Stimulated activated CD4-positive, alpha-beta T cell treated with anti-CD3 and anti-CD28 coated beads, Interleukin-4, amount 100 ng/mL, for 1 hour (primary cell): ENCODE measurements around the gene BEND4.
"Not testable (repeated sequence)": the region's sequence is repeated elsewhere in the genome, so short reads cannot be mapped to it uniquely, and the experiment has no call there.

Experiments used
- DNase-seq: peaks from one replicate; pipeline ENCODE4 v3.0.0-alpha.2; 2020

Gene BEND4

DNA sequence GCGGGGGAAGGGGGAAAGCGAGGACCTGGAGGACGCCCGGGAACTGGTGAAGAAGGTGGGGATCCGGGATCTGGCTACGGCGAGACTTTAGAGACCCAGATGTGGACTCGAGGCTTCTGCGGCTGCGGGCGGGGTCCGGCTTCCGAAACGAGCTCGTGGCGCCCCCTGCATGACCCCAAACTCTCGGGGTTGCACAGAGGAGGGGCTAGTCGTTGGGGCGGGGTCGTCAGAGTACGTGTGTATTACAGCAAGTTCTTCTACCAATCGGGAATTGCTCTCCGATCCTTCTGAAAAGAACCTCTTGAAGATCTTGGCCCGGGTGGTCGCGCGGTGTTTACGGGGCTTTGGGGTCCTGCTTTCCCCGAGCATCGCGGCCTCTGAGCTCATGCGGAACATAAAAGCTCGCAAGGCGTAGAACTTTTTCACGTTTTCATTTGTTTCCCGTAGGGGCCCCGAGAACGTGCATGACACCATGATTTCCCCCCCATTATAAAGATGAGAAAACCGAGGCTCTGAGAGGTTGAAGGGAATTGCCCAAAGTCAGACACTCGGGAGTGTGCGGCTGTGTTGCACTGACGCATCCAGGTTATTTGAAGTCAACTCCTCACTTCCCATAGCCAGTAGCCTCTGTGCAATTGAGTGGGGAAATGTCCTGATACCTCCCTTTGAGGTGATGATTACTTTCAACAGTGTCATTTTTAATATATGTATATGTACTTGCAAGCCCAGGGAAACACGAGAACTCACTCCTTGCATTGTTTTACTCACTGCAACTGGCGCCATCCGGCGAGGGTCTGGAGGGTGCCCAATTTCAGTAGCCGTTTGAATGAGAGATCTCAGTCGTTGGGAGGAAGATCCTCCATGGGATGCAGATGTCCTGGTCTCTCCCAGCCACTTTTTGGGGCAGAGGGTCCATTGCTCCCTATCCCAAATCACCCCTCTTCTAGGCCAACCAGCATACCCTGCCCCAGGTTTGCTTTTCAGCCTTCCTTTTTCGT lies at the start of gene BEND4:
Gene BEND4 (minus strand): TSS at position 149 of the 998 bp plus-strand sequence. CDS start 512 bp downstream, outside the sequence.
- DNase-seq, result no peak

DNA sequence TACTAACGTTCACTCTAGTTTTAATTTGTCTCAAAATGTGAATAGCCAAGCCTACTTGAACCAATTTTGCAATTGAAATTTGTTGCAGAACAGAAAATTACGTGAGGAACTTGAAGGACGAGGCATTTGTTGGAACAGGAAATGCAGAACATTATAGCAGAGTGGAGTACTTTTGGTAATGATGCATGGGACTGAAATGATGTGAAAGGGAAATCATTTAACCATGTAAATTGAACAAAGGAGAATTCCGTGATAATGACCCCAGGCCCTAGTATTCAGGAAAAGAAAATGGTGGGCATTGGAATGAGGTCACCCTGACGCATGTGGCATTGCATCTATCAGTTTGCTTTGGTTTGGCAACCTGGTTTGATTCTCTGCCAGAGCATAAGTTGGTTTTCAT lies 44.9 kb upstream of the BEND4 start:
- no peak for DNase-seq

DNA sequence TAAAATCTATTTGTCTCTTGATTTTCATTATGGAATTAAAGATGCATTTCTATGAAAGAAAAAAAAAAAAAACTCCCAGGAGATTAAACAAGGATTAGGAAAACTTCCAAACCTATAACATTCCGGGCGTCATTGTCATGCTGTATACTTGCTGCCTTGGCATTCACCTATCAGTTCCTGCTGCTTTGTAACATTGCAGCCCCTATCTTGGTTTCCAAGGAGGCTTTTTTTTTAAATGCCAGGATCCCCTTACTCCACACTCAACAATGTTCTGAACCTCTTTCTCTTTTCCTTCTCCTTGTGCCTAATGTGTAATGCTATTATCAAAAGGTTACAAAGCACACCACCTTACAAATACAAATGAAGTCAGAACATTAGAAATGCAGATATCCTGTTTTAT lies 20.5 kb upstream of the BEND4 start:
- DNase-seq, result no peak

DNA sequence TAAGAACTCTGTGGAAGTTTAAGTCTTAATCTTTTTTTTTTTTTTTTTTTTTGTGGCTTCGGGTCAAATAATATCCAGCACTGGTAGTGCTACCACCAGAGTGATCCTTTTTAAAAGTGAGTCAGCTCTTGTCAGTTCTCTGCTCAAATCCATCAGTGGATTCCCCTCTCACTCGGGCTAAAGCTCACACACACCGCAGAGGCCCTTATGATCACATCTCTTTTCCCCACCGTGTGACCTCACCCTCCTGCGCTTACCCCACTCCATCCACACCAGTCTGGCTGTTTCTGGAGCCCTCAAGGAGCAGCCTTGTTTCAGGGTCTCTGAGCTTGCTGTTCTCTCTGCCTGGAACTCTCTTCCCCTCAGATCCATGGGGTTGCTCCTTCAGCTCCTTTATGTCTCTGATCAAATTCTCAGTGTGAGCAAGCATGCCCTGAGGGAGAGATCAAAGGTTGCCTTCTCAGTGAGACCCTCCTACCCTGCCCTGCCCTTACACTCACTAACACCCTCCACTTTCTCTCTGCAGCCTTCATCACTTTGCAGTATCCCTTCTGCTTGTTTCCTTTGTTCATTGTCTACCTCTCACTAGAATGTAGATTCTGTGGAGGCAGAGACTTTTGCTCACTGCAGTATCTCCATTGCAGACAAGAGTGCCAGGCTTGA lies 19.8 kb upstream of the BEND4 start:
- DNase-seq, result no peak

DNA sequence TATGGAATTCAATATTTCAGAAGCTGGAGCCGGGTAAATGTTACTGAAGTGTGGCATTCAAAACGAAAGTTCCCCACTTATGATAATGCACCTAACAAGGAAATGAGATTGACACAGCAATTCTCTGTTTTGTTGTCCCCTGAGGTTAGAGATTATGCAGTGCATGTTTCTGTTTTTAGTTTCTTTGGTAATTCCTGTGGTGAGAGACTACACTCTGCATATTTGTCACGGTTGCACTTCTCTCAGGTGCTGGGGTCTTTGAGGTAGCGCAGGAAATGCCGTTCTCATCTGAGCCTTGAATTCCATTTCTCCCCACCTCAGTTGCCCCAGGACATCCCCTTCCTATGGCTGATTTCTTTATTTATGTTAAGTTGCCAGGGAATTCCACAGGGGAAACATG lies 15.3 kb upstream of the BEND4 start:
- no peak for DNase-seq

DNA sequence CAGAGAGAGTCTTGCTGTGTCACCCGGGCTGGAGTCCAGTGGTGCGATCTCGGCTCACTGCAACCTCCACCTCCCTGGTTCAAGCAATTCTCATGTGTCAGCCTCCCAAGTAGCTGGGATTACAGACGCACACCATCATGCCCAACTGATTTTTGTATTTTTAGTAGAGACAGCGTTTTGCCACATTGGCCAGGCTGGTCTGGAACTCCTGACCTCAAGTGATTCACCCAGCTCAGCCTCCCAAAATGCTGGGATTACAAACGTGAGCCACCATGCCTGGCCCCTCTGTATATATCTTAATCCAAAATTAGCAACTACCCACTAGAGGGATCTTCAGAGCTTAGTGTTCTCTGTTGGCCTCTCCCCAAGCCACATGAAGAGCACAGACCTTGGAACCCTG lies 13.7 kb upstream of the BEND4 start:
- not testable (repeated sequence) for DNase-seq

DNA sequence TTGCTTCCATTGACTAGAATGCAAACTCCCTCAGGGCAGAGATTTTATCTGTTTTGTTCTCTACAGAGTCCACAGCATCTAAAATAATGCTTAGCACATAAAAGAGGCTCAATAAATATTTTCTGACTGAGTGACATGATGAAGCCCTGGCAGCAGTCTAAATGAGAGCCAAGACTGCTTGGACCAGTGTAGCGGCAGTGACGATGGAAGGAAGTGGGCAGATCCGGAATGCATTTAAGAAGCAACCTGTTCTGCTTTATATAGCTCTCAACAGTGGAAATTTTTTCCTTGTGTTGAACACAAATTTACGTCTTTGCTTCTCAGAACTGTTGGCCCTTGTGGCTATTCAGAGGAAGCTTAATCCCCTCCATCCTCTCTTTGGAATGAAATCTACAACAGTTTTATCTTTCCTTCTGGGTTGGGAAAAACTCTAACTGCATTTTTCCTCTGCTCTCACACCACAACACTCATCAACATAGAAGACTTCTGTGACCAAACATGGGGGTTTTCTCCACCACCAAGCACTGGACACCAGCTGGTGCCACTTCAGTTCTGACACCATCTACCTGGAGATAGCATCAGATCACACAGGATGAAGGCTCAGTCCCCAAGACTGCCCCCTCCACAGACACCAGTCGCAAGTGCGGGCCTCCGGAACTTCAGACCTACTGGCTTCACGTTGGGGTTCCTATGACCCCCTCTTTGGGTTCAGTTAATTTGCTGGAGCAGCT lies 7.0 kb upstream of the BEND4 start:
- no peak for DNase-seq

DNA sequence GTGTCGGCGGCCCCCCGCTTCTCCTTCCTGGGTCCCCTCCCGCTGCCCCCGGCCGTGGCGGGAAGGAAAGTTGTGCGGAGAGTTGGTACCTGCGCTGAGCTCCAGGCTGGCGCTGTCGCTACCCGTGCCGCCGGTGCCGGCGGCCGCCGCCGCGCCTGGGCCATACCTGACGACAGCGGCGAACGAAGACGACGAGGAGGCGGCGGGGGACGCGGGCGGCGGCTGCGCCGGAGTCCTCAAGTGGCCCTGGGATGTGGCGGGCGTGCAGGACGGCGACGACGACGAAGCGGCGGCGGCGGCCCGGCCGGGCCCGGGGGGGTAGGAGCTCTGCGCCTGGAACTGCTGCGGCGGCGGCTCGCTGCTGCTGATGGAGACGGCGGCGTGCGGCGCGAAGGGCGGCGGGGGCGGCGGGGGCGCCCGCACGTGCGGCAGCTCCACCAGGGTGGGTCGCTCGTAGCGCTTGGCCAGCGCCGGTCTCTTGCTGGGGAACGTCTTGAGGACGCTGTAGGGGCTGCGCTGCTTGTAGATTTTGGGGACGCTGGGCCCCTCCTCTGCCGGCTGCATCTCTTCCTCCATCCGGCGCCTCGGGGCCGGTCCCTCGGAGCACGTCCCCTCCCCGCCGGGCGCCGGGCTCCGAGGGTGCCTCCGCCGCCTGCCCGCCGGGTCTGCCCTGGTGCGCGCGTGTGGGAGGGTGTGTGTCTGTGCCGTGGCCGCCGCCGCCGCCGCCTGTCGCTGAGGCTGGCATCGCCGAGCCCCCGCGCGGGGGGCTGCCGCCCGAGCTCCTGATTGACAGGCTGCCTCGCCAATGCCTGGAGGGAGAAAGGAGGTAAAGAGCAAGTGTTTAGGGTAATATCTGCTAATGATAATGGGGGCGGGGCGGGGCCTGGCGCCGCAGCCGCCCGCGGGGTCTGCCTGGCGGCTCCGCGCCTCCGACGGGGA lies 618 bp downstream of the BEND4 start:
- peak; percentile 33 for DNase-seq

DNA sequence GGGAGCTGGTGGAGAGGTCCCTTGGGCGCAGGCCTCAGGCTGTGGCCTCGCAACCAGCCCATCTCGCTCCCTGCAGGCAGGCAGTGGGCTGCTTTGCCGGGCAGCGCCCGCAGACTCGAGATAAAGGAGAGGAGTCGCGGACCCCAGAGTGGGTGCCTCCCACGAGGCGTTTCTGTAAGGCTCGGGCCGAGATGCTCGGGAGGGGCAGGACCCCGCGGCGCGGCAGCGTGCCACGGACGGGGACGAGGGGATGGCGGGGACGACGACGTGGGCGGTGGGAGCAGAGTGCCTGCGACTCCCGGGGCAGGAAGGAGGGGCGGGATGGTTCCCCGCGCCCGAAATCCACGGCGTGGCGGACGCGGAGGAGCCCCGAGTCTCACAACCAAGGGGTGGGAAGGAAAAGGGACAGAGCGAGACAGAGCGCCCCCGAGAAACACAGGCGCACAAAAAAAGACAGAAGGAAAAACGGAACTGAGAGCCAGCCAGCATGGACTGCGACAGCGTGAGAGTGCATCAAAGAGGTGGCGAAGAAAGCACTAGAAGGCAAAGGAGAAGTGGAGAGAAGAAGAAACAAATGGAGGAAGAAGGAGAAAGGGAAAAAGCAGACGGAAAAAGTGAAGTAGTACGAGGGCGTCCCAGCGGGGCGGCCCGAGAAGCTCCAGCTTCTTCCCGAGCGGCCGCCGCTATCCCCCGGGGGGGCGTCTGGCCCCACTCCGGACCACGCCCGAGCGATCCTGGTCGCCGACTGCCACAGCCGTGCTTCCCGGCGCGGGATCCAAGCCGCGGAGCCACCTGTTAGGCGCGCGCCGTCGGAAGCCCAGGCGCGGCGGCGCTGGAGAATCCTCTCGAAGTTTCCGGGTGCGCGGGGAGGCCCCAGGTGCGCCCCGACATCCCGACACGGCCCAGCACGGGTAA lies 1.5 kb downstream of the BEND4 start:
- no peak for DNase-seq

DNA sequence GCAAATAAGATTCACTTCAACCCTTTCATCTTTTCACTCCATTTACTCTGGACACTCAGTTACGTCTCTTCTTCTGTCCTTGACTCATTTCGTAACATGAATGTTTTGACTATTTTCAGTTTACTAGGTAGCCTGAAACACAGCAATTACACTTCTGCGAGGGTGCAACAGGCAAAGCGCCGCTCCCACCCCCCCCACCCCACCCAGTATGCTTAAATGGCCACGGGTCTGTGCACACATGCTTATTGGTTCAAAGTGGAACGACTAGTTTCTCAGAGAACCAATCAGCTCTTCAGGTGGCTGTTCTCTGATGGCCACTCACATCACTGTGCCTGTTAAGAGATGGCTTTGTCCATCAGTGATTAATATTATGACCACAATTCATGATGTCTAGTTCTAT lies 3.5 kb downstream of the BEND4 start:
- no peak for DNase-seq

DNA sequence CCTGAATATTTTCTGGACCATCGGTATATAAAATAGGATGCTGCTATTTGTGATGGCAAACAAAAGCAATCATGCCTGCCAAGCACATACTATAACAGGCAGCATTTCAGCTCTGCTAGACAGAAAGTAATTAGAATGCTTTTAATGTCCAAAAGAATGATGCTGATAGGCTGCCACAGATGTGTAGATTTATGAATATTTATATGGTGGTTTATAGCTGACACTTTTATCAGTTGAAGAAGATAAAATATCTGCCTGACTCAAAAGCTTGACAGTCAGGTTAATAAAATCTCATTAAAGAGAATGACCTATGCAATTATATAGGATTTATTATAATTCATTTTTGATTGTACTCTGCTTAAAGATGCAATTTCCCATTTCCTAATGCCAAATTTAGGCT lies 4.0 kb downstream of the BEND4 start:
- no peak for DNase-seq

DNA sequence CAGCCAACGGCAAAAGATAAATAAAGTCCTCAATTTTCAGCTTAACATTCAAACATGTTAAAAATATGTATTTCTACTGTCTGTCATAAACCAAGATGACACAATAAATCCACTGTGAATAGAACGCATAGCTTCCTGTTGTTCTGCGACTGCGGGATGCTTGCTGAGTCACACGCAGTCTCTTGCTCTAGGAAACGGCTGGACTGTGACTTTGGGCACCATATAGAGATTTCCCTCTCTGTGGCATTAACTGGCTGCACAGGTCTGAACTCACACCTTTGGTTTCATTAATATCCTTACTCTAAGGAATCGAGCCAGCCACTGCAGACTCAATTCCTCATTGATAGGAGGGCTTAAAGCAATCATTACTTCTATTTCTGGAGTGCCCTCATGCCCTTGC lies 8.4 kb downstream of the BEND4 start:
- DNase-seq, result no peak

DNA sequence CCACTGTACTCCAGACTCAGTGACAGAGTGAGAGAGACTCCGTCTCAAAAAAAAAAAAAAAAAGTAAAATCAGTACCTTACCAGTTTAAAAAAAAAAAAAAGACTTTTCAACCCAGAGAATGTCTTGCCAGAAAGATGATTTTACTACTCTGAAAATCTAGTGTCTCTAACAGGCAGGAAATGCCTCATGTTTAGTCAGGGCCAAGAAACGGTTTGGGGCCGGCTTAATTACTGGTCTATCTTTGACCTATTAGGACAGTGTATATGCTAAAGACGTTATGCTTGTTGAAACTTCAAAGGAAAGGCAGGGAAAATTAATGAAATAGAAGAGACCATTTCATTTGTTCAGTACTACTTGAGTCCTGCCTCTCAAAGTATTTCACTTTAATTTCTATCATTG lies 9.9 kb downstream of the BEND4 start:
- no peak for DNase-seq

DNA sequence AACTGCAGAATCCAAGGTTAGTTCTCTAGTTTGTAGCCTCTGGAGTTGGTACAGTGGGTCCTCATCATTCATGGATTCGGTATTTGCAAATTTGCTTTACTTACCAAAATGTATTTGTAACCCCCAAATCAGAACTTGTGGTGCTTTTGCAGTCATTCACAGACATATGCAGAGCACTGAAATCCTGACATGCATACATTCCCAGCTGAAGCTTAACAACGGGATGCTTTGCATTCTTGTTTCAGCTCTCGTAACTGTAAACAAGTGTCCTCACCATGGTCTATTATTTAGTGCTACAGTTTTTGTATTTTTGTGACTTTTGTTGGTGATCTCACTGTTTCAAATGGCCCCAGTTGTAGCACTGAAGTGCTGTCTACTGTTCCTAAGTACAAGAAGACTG lies 16.1 kb downstream of the BEND4 start:
- no peak for DNase-seq

DNA sequence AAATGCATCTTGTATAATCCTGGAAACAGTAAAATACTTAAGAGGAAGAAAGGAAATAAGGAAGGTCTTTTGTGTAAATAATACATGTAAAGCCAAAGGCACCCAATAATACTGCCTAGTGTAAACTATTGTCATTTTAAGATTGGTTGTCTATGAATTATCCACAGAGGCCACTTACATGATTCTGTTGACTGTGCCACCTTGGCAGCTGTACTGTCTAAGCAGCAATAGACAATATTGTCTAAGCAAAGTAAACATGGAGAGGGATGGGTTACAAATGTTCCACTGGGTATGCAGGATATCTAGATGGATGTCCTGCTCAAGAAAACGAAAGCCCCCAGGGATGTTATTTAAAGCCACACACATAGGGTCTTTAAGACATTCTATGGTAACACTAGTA lies 19.4 kb downstream of the BEND4 start:
- no peak for DNase-seq

DNA sequence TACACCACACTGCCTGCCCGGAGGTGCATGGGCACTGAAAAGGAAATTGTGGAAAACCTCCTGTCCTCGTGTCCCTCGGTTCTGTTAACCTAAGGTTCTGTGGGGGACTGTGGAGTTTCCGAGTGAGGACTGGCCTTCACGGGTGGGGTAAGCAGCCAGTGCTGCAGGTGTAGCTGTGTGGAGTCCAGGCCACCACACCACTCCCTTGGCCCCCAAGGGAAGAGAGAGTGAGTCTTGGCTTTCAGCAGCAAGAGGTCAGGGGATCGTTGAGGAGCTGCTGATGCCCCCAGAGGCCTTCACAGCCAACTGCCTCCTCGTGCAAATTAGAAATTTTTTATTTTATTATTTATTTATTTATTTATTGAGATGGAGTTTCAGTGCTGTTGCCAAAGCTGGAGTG lies 20.4 kb downstream of the BEND4 start:
- no peak for DNase-seq

DNA sequence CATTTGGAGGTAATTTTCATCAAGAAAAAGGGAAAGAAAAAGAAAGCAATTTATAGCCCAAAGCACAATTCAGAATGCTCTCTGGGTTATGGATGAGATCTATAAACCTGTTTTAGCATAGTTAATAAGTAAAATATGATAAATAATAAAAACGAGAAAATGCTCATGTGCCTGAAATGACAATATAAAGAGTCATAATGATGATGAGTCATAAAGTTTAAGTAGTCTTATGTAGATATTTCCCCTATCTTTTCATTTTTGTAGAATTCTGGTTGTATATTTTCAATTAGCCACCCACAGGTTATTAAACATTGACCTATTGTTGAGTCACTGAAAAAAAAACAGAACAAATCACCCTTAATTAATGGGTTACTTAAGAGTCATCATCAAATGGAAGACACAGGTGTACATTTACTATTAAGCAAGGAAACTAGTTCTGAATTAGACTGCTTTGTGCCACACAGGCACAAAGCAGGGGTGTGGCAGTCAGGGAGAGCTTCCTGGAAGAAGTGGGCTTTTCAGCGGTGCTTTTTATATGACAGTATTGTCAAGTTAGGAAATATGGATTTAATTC lies 29.3 kb downstream of the BEND4 start:
- no peak for DNase-seq

DNA sequence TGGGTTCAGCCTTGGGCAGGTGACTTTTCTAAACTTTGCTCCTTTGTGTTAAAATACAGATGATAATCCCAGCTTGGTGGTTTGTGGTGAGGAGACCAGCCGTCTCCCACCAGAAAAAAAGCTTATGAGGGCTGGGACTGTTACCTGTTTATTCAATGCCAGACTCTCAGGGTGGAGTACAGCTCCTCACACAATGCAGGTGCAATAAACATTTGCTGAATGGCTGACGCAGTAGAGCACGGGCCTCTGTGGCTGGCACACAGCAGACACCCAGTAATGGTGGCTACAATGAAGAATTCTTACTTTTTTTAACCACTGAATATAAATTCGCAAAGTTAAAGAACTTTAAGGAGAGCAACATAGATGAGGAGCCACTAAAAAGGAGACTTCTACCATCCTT lies 30.2 kb downstream of the BEND4 start:
- no peak for DNase-seq

DNA sequence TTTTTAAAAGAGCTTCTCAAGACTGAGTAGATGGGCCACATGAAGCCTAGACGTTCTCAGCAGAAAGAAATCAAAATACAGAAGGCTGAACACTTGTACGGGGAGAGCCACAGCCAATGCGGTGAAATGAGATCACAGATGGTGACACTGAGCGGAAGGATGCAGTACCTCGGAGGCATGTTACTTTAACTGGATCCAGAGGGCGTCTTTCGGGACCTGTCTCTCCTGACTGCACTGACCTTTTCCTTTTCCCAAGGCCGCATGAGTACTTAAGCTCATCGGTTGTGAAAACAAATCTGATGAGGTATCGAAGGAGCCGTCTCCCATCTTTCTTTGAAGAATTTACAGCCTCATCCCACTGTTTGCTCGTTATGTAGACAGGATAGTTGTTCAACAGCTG lies 32.6 kb downstream of the BEND4 start:
- no peak for DNase-seq

DNA sequence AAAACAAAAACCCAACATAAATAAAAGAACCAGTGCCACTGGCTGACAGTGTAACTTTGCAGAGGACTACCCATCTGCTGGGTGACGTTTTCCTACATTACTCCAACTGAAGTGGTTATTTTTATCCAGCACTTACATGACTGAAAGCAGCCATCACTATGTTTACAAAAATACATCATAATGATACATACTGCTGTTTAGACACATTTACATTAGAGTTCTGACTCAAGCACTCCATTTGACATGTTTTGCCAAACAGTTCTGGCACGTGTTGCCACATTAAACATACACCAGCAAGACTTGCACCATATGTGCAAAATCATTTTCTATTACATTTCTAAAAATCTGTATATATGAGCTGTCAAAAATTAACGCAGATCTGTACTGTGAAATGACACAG lies 39.6 kb downstream of the BEND4 start:
- no peak for DNase-seq

DNA sequence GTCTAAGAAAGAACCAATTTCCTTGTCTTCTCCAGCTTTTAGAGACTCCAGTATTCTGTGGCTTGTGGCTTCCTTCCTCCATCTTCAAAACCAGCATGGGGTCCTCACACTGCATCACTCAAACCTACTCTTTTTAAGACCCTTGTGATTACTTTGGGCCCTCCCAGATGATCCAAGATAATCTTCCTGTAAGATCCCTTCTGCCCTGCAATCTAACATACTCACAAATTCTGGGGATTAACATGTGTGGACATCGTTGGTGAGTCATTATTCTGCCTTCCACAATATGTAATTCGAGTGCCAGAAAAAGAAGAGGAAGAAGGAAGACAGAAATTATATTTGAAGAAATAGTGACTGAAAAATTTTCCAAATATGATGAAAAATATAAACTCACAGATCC lies 47.9 kb downstream of the BEND4 start:
- DNase-seq, result no peak
